ENCODE measurements around the gene ADARB2. TPM values are rescaled to one million over a fixed set of nuclear protein-coding genes. Genes with fewer than 3 reads are reported as not detected.
A peak's percentile ranks its signal among the peaks of the same experiment; 100 is the strongest.

The ADARB2 gene
- total RNA-seq, 2 donors from 2014 or later, result 1.1 to 1.8 TPM

DNA sequence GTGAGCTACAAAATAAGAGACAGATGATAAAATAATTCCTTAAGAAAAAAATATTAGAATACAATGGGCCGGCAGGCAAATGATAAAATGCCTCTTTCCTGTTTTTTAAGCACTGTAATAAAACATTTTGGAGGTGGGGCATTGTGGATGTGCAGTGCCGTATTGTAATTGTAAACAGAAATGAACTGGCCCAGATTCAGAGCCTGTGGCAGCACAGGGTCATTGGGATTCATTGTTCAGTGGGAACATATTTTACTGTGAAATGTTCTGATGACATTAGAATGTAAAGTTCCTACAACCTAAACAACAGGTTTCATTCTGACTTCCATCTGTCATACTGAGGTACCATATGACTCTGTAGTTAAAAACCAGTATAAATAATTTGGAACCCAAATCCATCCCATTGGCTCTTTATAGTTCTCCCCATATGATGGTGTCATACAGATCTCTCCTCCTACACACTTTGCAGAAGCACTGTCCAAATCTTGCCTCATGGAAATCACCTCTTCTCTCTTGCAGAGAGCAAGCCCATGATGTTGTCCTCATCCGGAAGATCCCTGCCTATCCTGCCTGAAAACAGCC lies 416.5 kb downstream of the ADARB2 start:
- Histone ChIP-seq H3K27me3 (ENCODE audit: control insufficient read depth, insufficient read depth, low read length, poor library complexity, severe bottlenecking) (no peaks in the 10 kb centered on the region), H3K4me3 (ENCODE audit: low read length) (no peak overlapping the region), H3K9ac (ENCODE audit: extremely low read depth, low read length, poor library complexity, severe bottlenecking) (no peak overlapping the region), H3K36me3 (ENCODE audit: control insufficient read depth, insufficient read depth, low read length) (no peaks in the 10 kb centered on the region), H3K9me3 (ENCODE audit: control insufficient read depth, low read length) (no peaks in the 10 kb centered on the region), H3K4me1 (ENCODE audit: control insufficient read depth, insufficient read depth, low read length) (no peaks in the 10 kb centered on the region), H3K27ac (ENCODE audit: low read depth, low read length) (no peak overlapping the region)
- Mint-ChIP-seq H3K4me1 (no peaks in the 10 kb centered on the region), H3K27ac (no peak overlapping the region), H3K4me3 (no peak overlapping the region), H3K36me3 (ENCODE audit: low read depth) (no peaks in the 10 kb centered on the region), H3K27me3 (ENCODE audit: insufficient read depth) (no peaks in the 10 kb centered on the region), H3K9me3 (no peaks in the 10 kb centered on the region)
- no peak for DNase-seq
- TF ChIP-seq, protein P1, sequence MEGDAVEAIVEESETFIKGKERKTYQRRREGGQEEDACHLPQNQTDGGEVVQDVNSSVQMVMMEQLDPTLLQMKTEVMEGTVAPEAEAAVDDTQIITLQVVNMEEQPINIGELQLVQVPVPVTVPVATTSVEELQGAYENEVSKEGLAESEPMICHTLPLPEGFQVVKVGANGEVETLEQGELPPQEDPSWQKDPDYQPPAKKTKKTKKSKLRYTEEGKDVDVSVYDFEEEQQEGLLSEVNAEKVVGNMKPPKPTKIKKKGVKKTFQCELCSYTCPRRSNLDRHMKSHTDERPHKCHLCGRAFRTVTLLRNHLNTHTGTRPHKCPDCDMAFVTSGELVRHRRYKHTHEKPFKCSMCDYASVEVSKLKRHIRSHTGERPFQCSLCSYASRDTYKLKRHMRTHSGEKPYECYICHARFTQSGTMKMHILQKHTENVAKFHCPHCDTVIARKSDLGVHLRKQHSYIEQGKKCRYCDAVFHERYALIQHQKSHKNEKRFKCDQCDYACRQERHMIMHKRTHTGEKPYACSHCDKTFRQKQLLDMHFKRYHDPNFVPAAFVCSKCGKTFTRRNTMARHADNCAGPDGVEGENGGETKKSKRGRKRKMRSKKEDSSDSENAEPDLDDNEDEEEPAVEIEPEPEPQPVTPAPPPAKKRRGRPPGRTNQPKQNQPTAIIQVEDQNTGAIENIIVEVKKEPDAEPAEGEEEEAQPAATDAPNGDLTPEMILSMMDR (conservative IDR thresholded peaks at IDR 0.05), result no peak
- WGBS, 2 experiments (ENCODE audit: insufficient coverage in 1 of 2, insufficient read length in 1 of 2), result 87 to 100% methylated on average over 1 to 3 of the region's 3 CpGs

DNA sequence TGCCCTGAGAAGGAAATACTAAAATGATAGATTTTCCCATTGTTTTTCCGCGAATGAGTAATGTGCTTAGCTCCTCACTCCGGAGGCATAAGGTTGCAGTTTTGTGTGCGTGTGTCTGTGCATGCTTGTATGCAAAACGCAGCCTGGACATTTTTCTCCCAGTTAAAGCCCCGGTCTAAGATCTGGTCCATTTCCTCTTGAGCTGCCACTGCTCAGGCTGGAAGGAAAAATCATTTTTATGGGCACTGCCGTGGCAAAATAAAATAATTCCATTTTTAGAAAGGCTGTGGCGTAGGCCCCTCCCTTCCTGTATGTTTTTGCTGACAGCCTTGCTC lies 420.5 kb downstream of the ADARB2 start:
- DNase-seq, result no peak
- no peaks in the 10 kb centered on the region for H3K27me3 ChIP-seq (ENCODE audit: control insufficient read depth, insufficient read depth, low read length, poor library complexity, severe bottlenecking)
- H3K4me3 ChIP-seq (ENCODE audit: low read length), result no peak overlapping the region
- Mint-ChIP-seq H3K4me3 (no peak overlapping the region), H3K4me1 (no peaks in the 10 kb centered on the region), H3K27ac (no peak overlapping the region), H3K36me3 (ENCODE audit: low read depth) (no peaks in the 10 kb centered on the region), H3K9me3 (no peaks in the 10 kb centered on the region), H3K27me3 (ENCODE audit: insufficient read depth) (no peaks in the 10 kb centered on the region)
- H3K36me3 ChIP-seq (ENCODE audit: control insufficient read depth, insufficient read depth, low read length), result no peaks in the 10 kb centered on the region
- 91 to 93% methylated on average over 8 of the region's 8 CpGs for WGBS, 2 experiments (ENCODE audit: insufficient coverage in 1 of 2, insufficient read length in 1 of 2)
- H3K9ac ChIP-seq (ENCODE audit: extremely low read depth, low read length, poor library complexity, severe bottlenecking), result no peak overlapping the region
- H3K4me1 ChIP-seq (ENCODE audit: control insufficient read depth, insufficient read depth, low read length), result no peaks in the 10 kb centered on the region
- TF ChIP-seq, protein P1 (conservative IDR thresholded peaks at IDR 0.05), result no peak
- no peak overlapping the region for H3K27ac ChIP-seq (ENCODE audit: low read depth, low read length)
- no peaks in the 10 kb centered on the region for H3K9me3 ChIP-seq (ENCODE audit: control insufficient read depth, low read length)

DNA sequence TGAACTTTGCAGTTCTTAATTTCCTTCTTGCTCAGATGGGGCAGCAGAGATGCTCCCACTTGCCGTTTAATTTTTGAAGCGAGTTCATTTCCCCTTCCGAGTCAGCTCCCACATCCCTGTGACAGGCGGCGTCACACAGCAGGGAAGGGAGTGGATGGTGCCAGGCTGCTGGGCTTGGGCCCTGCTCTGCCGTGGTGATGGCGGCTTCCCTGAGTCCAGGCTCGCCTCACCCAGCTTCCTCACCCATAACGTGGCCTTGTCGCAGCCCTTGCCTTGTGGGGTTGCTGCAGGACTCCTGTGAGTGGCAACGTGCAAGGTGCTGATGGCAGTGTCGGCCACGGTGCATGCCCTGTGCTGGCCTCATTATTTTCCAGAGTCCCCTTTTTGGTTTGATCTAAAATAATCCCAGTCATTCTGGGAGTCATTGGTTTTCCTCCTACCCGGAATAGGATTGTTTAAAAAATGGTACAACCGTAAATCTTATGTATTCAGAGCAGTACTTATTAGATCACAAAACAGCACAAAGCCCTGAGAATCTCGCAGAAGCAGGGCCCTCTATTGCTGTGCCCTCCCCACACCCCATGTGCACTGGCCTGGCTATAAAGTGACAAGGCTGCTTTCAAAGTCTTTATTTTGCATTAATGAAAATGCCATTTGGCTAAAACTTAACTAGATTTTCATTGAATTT lies 421.1 kb downstream of the ADARB2 start:
- Histone ChIP-seq H3K9ac (ENCODE audit: extremely low read depth, low read length, poor library complexity, severe bottlenecking) (no peak overlapping the region), H3K9me3 (ENCODE audit: control insufficient read depth, low read length) (no peaks in the 10 kb centered on the region), H3K4me1 (ENCODE audit: control insufficient read depth, insufficient read depth, low read length) (no peaks in the 10 kb centered on the region), H3K27ac (ENCODE audit: low read depth, low read length) (peak overlapping the region; percentile 57), H3K4me3 (ENCODE audit: low read length) (no peak overlapping the region), H3K36me3 (ENCODE audit: control insufficient read depth, insufficient read depth, low read length) (no peaks in the 10 kb centered on the region), H3K27me3 (ENCODE audit: control insufficient read depth, insufficient read depth, low read length, poor library complexity, severe bottlenecking) (no peaks in the 10 kb centered on the region)
- no peaks in the 10 kb centered on the region for H3K4me1 Mint-ChIP-seq
- 87 to 91% methylated on average over 13 to 16 of the region's 16 CpGs for WGBS, 2 experiments (ENCODE audit: insufficient coverage in 1 of 2, insufficient read length in 1 of 2)
- H3K27me3 Mint-ChIP-seq (ENCODE audit: insufficient read depth), result no peaks in the 10 kb centered on the region
- H3K27ac Mint-ChIP-seq, result no peak overlapping the region
- no peaks in the 10 kb centered on the region for H3K9me3 Mint-ChIP-seq
- no peak for DNase-seq
- no peaks in the 10 kb centered on the region for H3K36me3 Mint-ChIP-seq (ENCODE audit: low read depth)
- no peak overlapping the region for H3K4me3 Mint-ChIP-seq
- TF ChIP-seq, protein P1 (conservative IDR thresholded peaks at IDR 0.05), result no peak
